BJ (cell line): ENCODE measurements around the gene PITPNM3. TPM values are rescaled to one million over a fixed set of nuclear protein-coding genes. Genes with fewer than 3 reads are reported as not detected.

Source experiments
- CTCF ChIA-PET: fragments of 350-600 bp; formaldehyde crosslinking; extraction: SDS; loops from one replicate; lab custom pipeline; 2021; ENCODE audit warnings: antibody characterized with exemption, inconsistent platforms; lab: Yijun Ruan, JAX
- POLR2A ChIA-PET: fragments of 300-600 bp; sonication (Branson Sonifier 250); formaldehyde crosslinking; extraction: SDS; loops from one replicate; lab custom pipeline; 2021; ENCODE audit warnings: antibody characterized with exemption; lab: Charles Lee
- DNase-seq: peaks from one replicate; pipeline ENCODE4 v3.0.0-alpha.2; 2011; ENCODE audit warnings: low read depth
- H3K27me3 ChIP-seq: 2 replicates; pipeline ENCODE4 v1.6.0; 2011; ENCODE audit warnings: low read length; ENCODE audit not compliant: control insufficient read depth, insufficient read depth
- H3K36me3 ChIP-seq: 2 replicates; pipeline ENCODE4 v1.5.1; 2011; ENCODE audit warnings: low read length; ENCODE audit not compliant: control insufficient read depth, insufficient read depth
- H3K4me3 ChIP-seq: 2 replicates; pipeline ENCODE4 v1.5.1; 2011; ENCODE audit warnings: low read depth, mild to moderate bottlenecking, control low read depth, low read length
- CTCF ChIP-seq: IDR thresholded peaks from 2 replicates; pipeline ENCODE4 v1.5.1; 2011; ENCODE audit warnings: low read depth, mild to moderate bottlenecking, control low read depth, inconsistent platforms, low read length, moderate library complexity; ENCODE audit not compliant: insufficient read depth
- polyA plus RNA-seq: library from polyadenylated mRNA; depleted of rRNA; stranded (reverse); fragments of >200 nt; gene quantifications from 2 replicates; pipeline ENCODE4 v1.2.3, GENCODE V29; 2011

Gene PITPNM3
- polyA plus RNA-seq, 1 experiment, result 0.64 TPM

DNA sequence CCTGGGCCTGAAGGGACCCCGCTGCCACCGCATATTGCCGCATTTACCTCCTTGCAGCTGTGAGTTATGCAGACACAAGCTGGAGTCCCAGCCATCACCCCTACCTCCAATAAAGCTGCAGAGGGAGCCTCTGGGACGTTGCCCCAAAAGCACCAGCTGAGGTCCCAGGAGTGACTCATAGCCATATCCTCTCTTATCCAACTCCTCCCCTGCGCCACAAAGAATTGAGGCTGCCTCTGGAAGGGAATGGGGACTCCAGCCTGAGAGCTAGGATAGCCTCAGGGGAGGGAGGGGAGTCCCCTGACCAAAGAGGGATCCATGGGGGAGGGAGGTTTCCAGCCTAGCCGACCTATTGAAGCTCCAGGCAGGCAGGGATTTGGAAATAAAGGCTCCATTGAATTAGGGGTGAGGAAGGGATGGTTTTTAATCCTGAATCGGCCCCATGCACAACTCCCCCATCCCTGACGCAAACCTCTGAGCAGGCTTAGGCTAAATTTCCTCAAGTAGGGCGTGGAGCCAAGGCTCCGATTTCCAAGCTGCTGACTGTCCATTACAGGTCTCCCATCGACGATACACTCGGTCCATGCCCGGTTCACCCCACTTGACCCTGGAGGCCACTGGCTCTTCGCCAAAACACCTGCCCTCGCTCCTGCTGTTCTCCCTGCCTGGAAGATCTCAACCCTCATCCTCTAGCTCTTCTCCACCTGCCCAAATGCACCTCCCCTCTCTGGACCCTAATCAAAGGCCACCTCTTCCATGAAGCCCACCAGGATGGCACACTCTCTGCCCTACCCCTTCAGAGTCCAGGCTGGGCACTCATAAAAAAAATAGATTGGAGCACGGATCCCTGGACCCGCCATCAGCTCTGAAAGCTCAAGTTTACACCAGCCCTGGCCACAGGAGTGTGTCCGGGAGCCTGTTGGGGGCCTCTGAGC is 84.6 kb downstream of the PITPNM3 start:
- Histone ChIP-seq H3K4me3 (no peak overlapping the region), H3K36me3 (no peaks in the 10 kb centered on the region), H3K27me3 (no peaks in the 10 kb centered on the region)
- ChIA-PET CTCF (interaction anchor here (0.7 to 3.8 kb wide), 26 partner anchors 9 to 206 kb away, joined by 3 to 27 read pairs (median 4); partner anchors contain the start of gene KIAA0753), POLR2A (no interaction called here)
- DNase-seq, result no peak
- peak; percentile 42 for TF ChIP-seq CTCF

DNA sequence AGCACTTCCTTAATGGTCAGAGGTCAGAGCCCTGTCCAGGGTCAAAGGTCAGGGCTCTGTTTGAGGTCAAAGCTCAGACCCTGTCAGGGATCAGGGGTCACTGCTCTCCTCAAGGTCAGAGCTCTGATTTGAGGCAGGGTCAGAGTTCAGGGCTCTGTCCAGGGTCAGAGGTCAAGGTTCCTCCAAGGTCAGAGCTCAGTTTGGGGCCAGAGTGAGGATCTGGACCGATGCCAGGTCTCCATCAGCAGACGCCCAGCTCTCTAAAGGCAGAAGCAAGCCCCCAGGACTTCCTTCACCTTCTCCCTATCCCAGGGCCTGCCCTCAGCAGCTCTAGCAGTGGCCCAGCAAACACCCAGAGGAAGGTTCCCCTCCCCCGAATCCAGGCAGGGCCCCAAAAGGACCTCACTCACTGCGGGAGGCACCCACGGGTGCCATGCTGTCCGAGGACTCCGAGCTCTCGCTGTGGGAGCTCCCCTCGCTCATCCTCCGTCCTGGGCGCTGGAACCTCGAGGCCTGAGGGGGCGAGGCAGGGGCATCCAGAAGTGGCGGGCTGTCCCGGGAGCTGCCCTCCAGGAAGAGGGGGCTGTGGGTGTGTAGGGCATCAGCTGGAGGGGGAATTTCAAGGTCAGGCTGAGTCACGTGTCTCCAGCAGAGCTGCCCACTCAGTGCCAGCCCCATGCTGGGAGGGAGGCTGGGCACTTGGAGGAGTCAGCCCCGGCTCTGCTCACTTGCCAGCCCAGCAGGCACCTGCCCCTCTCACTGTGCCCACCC is 85.4 kb downstream of the PITPNM3 start:
- ChIA-PET CTCF (interaction anchor here (0.7 to 3.8 kb wide), 9 partner anchors 13 to 207 kb away, joined by 3 to 27 read pairs (median 4); no protein-coding TSS in a partner anchor), POLR2A (no interaction called here)
- H3K36me3 ChIP-seq, result no peaks in the 10 kb centered on the region
- TF ChIP-seq CTCF, result no peak
- DNase-seq, result no peak
- H3K27me3 ChIP-seq, result no peaks in the 10 kb centered on the region
- H3K4me3 ChIP-seq, result no peak overlapping the region

DNA sequence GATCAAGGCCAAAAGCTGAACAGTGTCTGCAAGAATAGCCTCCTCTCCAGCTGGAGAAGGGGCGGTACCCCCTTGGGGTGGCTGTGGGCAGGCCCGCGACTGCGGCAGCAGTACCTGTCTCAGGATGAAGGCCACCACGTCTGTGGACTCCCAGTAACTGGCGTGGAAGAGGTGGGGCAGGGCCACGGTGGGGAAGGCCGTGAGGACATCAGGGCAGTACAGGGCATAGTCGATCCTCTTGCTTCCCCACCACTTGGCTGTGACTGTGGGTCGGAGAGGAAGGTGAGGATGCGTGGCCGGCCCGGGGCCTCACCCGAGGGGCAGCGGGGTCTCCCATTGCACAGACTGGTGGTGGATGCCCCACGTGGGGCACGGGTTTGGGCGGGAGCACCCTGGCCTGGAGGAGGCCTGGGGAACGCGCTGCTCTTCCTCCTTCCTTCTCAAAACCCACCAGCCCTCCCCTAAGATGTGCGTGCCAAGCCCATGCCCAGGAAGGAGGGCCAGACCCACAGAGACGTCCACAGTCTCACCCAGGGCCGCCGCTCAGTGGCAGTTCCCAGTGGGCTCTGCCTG is 86.1 kb downstream of the PITPNM3 start:
- TF ChIP-seq CTCF, result no peak
- Histone ChIP-seq H3K27me3 (no peaks in the 10 kb centered on the region), H3K36me3 (no peaks in the 10 kb centered on the region), H3K4me3 (no peak overlapping the region)
- DNase-seq, result no peak
- CTCF ChIA-PET, result interaction anchor here (1.4 to 3.8 kb wide), 2 partner anchors 25 to 105 kb away, joined by 4 to 27 read pairs; no protein-coding TSS in a partner anchor
- POLR2A ChIA-PET, result no interaction called here

GRCh38 chr17:6468051-6468790 is 88.1 kb downstream of the PITPNM3 start:
- DNase-seq, result no peak
- Histone ChIP-seq H3K36me3 (no peaks in the 10 kb centered on the region), H3K27me3 (no peaks in the 10 kb centered on the region), H3K4me3 (no peak overlapping the region)
- ChIA-PET POLR2A (no interaction called here), CTCF (no interaction called here)
- no peak for TF ChIP-seq CTCF
